K562 (cell line): ENCODE data around the gene SFI1. TPM values are rescaled to one million over a fixed set of nuclear protein-coding genes. Genes with fewer than 3 reads are reported as not detected.
A peak's percentile ranks its signal among the peaks of the same experiment; 100 is the strongest.

ENCODE experiments used
- CBFB ChIP-seq: sonication (generic); formaldehyde crosslinking; IDR thresholded peaks from 2 replicates; pipeline ENCODE4 v1.4.0; 2020; ENCODE audit warnings: mild to moderate bottlenecking, missing genetic modification reagents
- COPS2 ChIP-seq: fragments of 450-650 bp; conservative IDR thresholded peaks from 2 replicates; pipeline ENCODE4 v1.6.1; 2016; ENCODE audit warnings: mild to moderate bottlenecking, moderate library complexity
- DMBX1 ChIP-seq: fragments of 250-450 bp; sonication (Bioruptor Pico); IDR thresholded peaks from 2 replicates; pipeline ENCODE4 v1.8.0; 2022; ENCODE audit warnings: inconsistent platforms, mild to moderate bottlenecking, moderate library complexity, borderline replicate concordance
- FIP1L1 ChIP-seq: fragments of 200-400 bp; formaldehyde crosslinking; IDR thresholded peaks from 2 replicates; pipeline ENCODE4 v1.6.1; 2018; ENCODE audit warnings: mild to moderate bottlenecking, low read depth, low read length; ENCODE audit not compliant: poor library complexity, severe bottlenecking
- HDAC6 ChIP-seq: IDR thresholded peaks from 2 replicates; pipeline ENCODE4 v1.6.1; 2012; ENCODE audit warnings: low read depth, mild to moderate bottlenecking, control low read depth, inconsistent platforms, low read length, moderate library complexity
- HNRNPK ChIP-seq: fragments of 200-400 bp; formaldehyde crosslinking; IDR thresholded peaks from one replicate; pipeline ENCODE4 v1.6.1; 2018; ENCODE audit warnings: mild to moderate bottlenecking, low read depth, low read length; ENCODE audit not compliant: poor library complexity, severe bottlenecking
- NBN ChIP-seq: fragments of 450-650 bp; IDR thresholded peaks from 2 replicates; pipeline ENCODE4 v1.6.1; 2016; ENCODE audit warnings: low read depth, mild to moderate bottlenecking
- PHF20 ChIP-seq: fragments of 450-650 bp; IDR thresholded peaks from 2 replicates; pipeline ENCODE4 v1.6.1; 2018; ENCODE audit not compliant: partially characterized antibody
- PPARD ChIP-seq: fragments of 250-450 bp; sonication (Bioruptor Pico); IDR thresholded peaks from 2 replicates; pipeline ENCODE4 v1.8.0; 2022; ENCODE audit warnings: inconsistent platforms, mild to moderate bottlenecking, moderate library complexity
- PTBP1 ChIP-seq: fragments of 200-400 bp; formaldehyde crosslinking; IDR thresholded peaks from 2 replicates; pipeline ENCODE4 v1.6.1; 2017; ENCODE audit warnings: low read depth, low read length
- RNF2 ChIP-seq: sonication (generic); IDR thresholded peaks from 2 replicates; pipeline ENCODE4 v1.6.1; 2016
- ZNF354B ChIP-seq: fragments of 250-450 bp; sonication (Bioruptor Pico); IDR thresholded peaks from 2 replicates; pipeline ENCODE4 v1.4.0; 2020
- ZNF586 ChIP-seq: fragments of 450-650 bp; formaldehyde crosslinking; conservative IDR thresholded peaks from 2 replicates; pipeline ENCODE4 v1.4.0; 2020; ENCODE audit warnings: mild to moderate bottlenecking, moderate library complexity
- polyA plus RNA-seq, 8 experiments: library from polyadenylated mRNA; depleted of rRNA in 4 of 8; stranded (reverse) in 5 of 8; unstranded in 3 of 8; fragments of >200 nt; fragmentation: Nextera tagmentation in 2 of 8; fragmentation: Illumina TruSeq in 1 of 8; extraction: Ambion mirVana in 2 of 8; extraction: Trizol in 1 of 8; gene quantifications; 2 replicates each; pipeline versions ENCODE4 v1.2.1 to v1.2.3, GENCODE V29; 2011 to 2014; ENCODE audit warnings: inconsistent platforms in 1 of 8, missing spikeins in 1 of 8
- total RNA-seq, 7 experiments: library from RNA; depleted of rRNA in 6 of 7; stranded (reverse); fragments of >200 nt in 6 of 7; fragmentation: Illumina TruSeq in 2 of 7; extraction: Trizol in 2 of 7; gene quantifications; 2 replicates each; pipeline versions ENCODE4 v1.2.1 to v1.2.3, GENCODE V29; 2011 to 2021; ENCODE audit warnings: low replicate concordance in 1 of 7
- TF ChIP-seq, protein P1 (sequence below): fragments of 250-450 bp; sonication (Bioruptor Pico); IDR thresholded peaks from 2 replicates; pipeline ENCODE4 v1.4.0; 2020
- TF ChIP-seq, protein P2 (sequence below): IDR thresholded peaks from 2 replicates; pipeline ENCODE4 v1.6.1; 2014; ENCODE audit warnings: antibody characterized with exemption
- TF ChIP-seq, protein P3 (sequence below): sonication (generic); formaldehyde crosslinking; IDR thresholded peaks from 2 replicates; pipeline ENCODE4 v1.8.0; 2022; ENCODE audit warnings: missing genetic modification reagents, mild to moderate bottlenecking, borderline replicate concordance
- TF ChIP-seq, protein P4 (sequence below): fragments of 450-650 bp; formaldehyde crosslinking; conservative IDR thresholded peaks from 2 replicates; pipeline ENCODE4 v1.4.0; 2022; ENCODE audit warnings: mild to moderate bottlenecking, missing genetic modification characterization

SFI1 gene
- total and polyA plus RNA-seq, 9 of the 15 experiments (the other 6 are each of a cell fraction or from before 2014, with no cell fraction given): 3.0 to 25.6 (median 14.1) TPM

DNA sequence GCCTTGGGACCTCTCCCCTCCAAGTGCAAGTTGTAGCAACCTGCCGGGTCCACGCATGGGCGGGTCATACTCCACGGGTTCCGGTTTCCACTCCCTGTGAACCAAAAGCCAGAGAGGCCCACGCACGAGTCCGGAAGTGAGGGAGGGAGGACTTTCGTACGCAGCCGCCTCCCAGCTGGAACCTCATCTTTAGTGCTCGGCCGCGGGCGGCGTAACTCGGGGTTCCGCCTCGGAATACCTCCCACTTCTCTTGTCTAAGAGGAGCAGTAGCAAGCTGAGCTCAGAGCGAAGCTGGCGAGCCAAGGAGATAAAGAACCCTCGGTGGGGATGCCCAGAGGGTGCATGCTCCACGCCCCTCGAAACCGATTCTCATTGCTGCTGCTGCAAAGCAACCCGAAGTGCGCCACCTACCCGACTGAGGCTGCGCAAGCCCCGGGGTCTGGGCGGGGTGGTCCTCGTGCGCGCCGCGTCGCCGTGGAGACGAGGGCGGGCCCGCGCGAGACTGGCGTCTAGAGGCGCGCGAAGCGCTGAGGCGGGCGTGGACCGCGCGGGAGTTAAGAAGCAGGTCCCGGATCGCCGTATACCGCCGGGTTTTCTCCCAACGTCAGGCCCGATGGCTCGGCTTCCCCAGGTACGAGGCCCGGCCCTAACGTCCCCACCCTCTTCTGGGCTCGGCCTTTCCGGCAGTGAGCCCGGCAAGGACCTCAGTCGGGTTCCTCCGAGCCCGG lies at the start of gene SFI1 (continued):
- TF ChIP-seq, protein P1, sequence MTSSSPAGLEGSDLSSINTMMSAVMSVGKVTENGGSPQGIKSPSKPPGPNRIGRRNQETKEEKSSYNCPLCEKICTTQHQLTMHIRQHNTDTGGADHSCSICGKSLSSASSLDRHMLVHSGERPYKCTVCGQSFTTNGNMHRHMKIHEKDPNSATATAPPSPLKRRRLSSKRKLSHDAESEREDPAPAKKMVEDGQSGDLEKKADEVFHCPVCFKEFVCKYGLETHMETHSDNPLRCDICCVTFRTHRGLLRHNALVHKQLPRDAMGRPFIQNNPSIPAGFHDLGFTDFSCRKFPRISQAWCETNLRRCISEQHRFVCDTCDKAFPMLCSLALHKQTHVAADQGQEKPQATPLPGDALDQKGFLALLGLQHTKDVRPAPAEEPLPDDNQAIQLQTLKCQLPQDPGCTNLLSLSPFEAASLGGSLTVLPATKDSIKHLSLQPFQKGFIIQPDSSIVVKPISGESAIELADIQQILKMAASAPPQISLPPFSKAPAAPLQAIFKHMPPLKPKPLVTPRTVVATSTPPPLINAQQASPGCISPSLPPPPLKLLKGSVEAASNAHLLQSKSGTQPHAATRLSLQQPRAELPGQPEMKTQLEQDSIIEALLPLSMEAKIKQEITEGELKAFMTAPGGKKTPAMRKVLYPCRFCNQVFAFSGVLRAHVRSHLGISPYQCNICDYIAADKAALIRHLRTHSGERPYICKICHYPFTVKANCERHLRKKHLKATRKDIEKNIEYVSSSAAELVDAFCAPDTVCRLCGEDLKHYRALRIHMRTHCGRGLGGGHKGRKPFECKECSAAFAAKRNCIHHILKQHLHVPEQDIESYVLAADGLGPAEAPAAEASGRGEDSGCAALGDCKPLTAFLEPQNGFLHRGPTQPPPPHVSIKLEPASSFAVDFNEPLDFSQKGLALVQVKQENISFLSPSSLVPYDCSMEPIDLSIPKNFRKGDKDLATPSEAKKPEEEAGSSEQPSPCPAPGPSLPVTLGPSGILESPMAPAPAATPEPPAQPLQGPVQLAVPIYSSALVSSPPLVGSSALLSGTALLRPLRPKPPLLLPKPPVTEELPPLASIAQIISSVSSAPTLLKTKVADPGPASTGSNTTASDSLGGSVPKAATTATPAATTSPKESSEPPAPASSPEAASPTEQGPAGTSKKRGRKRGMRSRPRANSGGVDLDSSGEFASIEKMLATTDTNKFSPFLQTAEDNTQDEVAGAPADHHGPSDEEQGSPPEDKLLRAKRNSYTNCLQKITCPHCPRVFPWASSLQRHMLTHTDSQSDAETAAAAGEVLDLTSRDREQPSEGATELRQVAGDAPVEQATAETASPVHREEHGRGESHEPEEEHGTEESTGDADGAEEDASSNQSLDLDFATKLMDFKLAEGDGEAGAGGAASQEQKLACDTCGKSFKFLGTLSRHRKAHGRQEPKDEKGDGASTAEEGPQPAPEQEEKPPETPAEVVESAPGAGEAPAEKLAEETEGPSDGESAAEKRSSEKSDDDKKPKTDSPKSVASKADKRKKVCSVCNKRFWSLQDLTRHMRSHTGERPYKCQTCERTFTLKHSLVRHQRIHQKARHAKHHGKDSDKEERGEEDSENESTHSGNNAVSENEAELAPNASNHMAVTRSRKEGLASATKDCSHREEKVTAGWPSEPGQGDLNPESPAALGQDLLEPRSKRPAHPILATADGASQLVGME (CRISPR knock-in tag): no peak
- peak; percentile 70 for TF ChIP-seq FIP1L1
- TF ChIP-seq, protein P2, sequence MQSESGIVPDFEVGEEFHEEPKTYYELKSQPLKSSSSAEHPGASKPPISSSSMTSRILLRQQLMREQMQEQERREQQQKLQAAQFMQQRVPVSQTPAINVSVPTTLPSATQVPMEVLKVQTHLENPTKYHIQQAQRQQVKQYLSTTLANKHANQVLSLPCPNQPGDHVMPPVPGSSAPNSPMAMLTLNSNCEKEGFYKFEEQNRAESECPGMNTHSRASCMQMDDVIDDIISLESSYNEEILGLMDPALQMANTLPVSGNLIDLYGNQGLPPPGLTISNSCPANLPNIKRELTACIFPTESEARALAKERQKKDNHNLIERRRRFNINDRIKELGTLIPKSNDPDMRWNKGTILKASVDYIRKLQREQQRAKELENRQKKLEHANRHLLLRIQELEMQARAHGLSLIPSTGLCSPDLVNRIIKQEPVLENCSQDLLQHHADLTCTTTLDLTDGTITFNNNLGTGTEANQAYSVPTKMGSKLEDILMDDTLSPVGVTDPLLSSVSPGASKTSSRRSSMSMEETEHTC: no peak
- no peak for TF ChIP-seq PPARD (CRISPR knock-in tag)
- no peak for TF ChIP-seq PTBP1
- TF ChIP-seq, protein P3, sequence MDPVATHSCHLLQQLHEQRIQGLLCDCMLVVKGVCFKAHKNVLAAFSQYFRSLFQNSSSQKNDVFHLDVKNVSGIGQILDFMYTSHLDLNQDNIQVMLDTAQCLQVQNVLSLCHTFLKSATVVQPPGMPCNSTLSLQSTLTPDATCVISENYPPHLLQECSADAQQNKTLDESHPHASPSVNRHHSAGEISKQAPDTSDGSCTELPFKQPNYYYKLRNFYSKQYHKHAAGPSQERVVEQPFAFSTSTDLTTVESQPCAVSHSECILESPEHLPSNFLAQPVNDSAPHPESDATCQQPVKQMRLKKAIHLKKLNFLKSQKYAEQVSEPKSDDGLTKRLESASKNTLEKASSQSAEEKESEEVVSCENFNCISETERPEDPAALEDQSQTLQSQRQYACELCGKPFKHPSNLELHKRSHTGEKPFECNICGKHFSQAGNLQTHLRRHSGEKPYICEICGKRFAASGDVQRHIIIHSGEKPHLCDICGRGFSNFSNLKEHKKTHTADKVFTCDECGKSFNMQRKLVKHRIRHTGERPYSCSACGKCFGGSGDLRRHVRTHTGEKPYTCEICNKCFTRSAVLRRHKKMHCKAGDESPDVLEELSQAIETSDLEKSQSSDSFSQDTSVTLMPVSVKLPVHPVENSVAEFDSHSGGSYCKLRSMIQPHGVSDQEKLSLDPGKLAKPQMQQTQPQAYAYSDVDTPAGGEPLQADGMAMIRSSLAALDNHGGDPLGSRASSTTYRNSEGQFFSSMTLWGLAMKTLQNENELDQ: no peak
- TF ChIP-seq HNRNPK: no peak
- TF ChIP-seq, protein P4, sequence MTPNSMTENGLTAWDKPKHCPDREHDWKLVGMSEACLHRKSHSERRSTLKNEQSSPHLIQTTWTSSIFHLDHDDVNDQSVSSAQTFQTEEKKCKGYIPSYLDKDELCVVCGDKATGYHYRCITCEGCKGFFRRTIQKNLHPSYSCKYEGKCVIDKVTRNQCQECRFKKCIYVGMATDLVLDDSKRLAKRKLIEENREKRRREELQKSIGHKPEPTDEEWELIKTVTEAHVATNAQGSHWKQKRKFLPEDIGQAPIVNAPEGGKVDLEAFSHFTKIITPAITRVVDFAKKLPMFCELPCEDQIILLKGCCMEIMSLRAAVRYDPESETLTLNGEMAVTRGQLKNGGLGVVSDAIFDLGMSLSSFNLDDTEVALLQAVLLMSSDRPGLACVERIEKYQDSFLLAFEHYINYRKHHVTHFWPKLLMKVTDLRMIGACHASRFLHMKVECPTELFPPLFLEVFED (CRISPR knock-in tag): no peak
- TF ChIP-seq COPS2: no peak
- no peak; the same call in 1 of the 2 replicates for TF ChIP-seq DMBX1 (CRISPR knock-in tag)
- no peak for TF ChIP-seq ZNF354B
- no peak for TF ChIP-seq ZNF586 (CRISPR knock-in tag)
- no peak for TF ChIP-seq RNF2
- TF ChIP-seq CBFB (CRISPR knock-in tag): no peak
- no peak for TF ChIP-seq PHF20
- no peak; the same call in 1 of the 2 replicates for TF ChIP-seq NBN
- no peak for TF ChIP-seq HDAC6
